Vagina (tissue), 2 donors: ENCODE data around the gene ESAM.

Experiments
- CTCF ChIP-seq, 3 experiments: fragments of 450-650 bp in 2 of 3; fragments of 200-600 bp in 1 of 3; sonication (generic) in 1 of 3; IDR thresholded peaks; one replicate each; pipeline ENCODE4 v1.5.1; 2017 to 2019; ENCODE audit warnings: antibody characterized with exemption in 3 of 3, mild to moderate bottlenecking in 2 of 3, moderate library complexity in 2 of 3
- POLR2AphosphoS5 ChIP-seq, 2 donors: sonication (generic); formaldehyde crosslinking; IDR thresholded peaks; one replicate each; pipeline ENCODE4 v1.9.0; 2017; ENCODE audit warnings: antibody characterized with exemption in 2 of 2, mild to moderate bottlenecking in 2 of 2, low read depth in 1 of 2; ENCODE audit not compliant: insufficient read depth in 1 of 2

GRCh38 chr11:124791626-124792341, 29.7 kb upstream of the ESAM start:
- no peak for TF ChIP-seq CTCF (IDR thresholded peaks at IDR 0.05)
- no peak for TF ChIP-seq POLR2AphosphoS5 (IDR thresholded peaks at IDR 0.05; ENCODE audit: insufficient read depth in 1 of 2, low read depth in 1 of 2)
